LHCN-M2 (cell line): ENCODE measurements around the gene ELMO3. TPM values are rescaled to one million over a fixed set of nuclear protein-coding genes. Genes with fewer than 3 reads are reported as not detected.

Experiments used
- DNase-seq: peaks from one replicate; pipeline ENCODE4 v3.0.0-alpha.2; 2012; ENCODE audit warnings: low read depth
- total RNA-seq: library from RNA; depleted of rRNA; stranded (reverse); fragments of >200 nt; gene quantifications from 2 replicates; pipeline ENCODE4 v1.2.3, GENCODE V29; 2014

ELMO3 gene
- total RNA-seq, 1 experiment from 2014 or later, result 1.8 TPM

GRCh38 chr16:67241008-67241900 is 42.3 kb downstream of the ELMO3 start:
- peak; percentile 91 for DNase-seq

- DNase-seq, result no peak
Observed at GRCh38 chr16:67242138-67242730, 43.3 kb downstream of the ELMO3 start.

- DNase-seq, result no peak
Observed at GRCh38 chr16:67243481-67243880, 44.5 kb downstream of the ELMO3 start.

- DNase-seq, result peak; percentile 98
Observed at GRCh38 chr16:67244387-67245185, 45.7 kb downstream of the ELMO3 start.

- DNase-seq, result no peak
Observed at GRCh38 chr16:67245186-67245585, 46.3 kb downstream of the ELMO3 start.

- no peak for DNase-seq
Observed at GRCh38 chr16:67245674-67246080, 46.7 kb downstream of the ELMO3 start.

- DNase-seq, result peak; percentile 78
Observed at GRCh38 chr16:67246081-67246755, 47.3 kb downstream of the ELMO3 start.

GRCh38 chr16:67246756-67247191 is 47.8 kb downstream of the ELMO3 start:
- DNase-seq, result no peak

- DNase-seq, result peak; percentile 91
Observed at GRCh38 chr16:67247192-67248072, 48.5 kb downstream of the ELMO3 start, which contains the start of gene FHOD1. Gene FHOD1, minus strand, starts transcription at chr16:67247481. Its CDS starts 71 bp downstream, at chr16:67247410.

- peak; percentile 17 for DNase-seq
Observed at GRCh38 chr16:67248073-67248400, 49.1 kb downstream of the ELMO3 start.

- DNase-seq, result no peak
Observed at GRCh38 chr16:67248401-67249177, 49.7 kb downstream of the ELMO3 start, which contains the start of gene SLC9A5. Gene SLC9A5, plus strand, starts transcription at chr16:67248979. Its CDS starts 36 bp downstream, at chr16:67249015.

- peak; percentile 20 for DNase-seq
Observed at GRCh38 chr16:67249178-67250044, 50.5 kb downstream of the ELMO3 start.

- no peak for DNase-seq
Observed at GRCh38 chr16:67250045-67250327, 51.1 kb downstream of the ELMO3 start.

GRCh38 chr16:67252609-67253497 is 53.9 kb downstream of the ELMO3 start:
- peak; percentile 31 for DNase-seq
